Cardiac septum (tissue), 1 donor: ENCODE results near the gene RAB34. TPM values are rescaled to one million over a fixed set of nuclear protein-coding genes. Genes with fewer than 3 reads are reported as not detected.

Experiments
- DNase-seq: peaks from one replicate; pipeline ENCODE4 v3.0.0-alpha.2; 2020; ENCODE audit warnings: low spot score
- intact Hi-C: fragments of 100-400 bp; cut with DNase I; formaldehyde crosslinking; loops from one replicate; pipeline ENCODE4 v1.14.0; 2022
- long read RNA-seq: library from polyadenylated mRNA; unstranded; transcript quantifications from one replicate; pipeline ENCODE4 v2.0.0, GENCODE V29; 2021
- total RNA-seq: library from RNA; stranded (reverse); fragmentation: NEBNext Ultra II Directional; extraction: Animal tissue kit (Norgen Biotek cat#: 25700); gene quantifications from one replicate; pipeline ENCODE4 v1.2.1, GENCODE V29; 2021
- donor health status: DM: no; HTN: no; CAD: no.

RAB34 gene, protein sequence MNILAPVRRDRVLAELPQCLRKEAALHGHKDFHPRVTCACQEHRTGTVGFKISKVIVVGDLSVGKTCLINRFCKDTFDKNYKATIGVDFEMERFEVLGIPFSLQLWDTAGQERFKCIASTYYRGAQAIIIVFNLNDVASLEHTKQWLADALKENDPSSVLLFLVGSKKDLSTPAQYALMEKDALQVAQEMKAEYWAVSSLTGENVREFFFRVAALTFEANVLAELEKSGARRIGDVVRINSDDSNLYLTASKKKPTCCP
- 15.3 TPM for total RNA-seq
- long read RNA-seq, transcript RAB34-204 (10 exons, 1,766 nt) = major isoform, 6 of 21 reads
- long read RNA-seq, partial matches to known transcripts = 8 of 21 reads
- long read RNA-seq, other reads (novel, unspliced or antisense) = 3 of 21 reads

DNA sequence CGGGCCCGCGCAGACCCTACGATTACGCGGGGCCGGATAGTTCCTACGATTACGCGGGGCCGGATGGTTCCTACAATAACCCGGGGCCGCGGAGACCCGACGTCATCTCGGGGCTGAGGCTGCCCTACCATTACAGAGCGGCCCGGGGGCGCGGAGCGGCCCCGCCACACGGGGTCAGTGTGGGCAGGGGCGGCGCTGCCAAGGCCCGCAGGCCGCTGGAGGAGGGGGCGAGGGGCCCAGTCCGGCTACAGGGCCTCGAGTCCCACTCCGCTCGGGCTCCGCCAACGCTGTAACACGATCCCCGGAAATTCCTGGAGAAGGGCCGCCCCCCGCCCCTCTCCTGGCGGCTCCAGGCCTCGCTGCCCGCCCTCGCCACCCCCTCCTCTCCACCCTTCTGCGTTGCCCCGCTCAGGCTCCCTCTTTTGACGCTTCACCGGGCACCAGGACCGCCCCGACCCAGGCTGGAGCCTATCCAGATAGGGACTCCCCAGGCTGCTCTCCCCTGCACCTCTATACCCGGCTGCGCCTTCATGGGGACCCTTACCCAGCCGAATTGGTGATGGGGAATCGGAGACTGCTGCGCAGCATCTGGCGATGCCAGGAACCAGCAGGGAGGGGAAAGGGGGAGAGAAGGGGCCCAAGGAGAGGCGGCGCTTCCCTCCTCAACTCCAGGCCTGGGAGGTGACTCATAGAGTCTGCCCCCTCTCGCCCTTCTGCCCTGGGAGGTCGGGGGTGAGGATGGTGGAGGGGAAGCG is at the start of gene RAB34:
Gene RAB34 (minus strand): TSS at position 291 of the 755 bp plus-strand sequence. CDS start 602 bp downstream, outside the sequence.
- DNase-seq = no peak

DNA sequence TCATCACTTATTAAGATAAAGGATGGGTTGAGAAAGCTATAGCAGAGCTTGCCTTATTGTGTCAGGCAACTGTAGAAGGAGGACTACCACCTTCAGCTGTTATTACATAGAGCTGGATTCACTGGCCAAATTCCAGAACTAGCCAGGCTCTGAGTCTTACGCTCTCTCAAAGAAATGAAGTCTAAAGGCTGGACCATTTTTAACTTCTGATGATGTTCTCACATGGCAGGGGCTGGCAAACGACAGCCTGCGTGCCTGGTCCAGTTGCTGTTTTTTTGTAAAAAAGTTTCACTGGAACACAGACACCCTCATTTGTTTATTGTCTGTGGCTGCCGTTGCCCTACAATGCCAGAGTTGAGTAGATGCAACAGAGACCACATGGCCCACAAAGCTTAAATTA is 47.4 kb upstream of the RAB34 start:
- intact Hi-C loops = no loop called here
- DNase-seq = no peak

More for the DNA sequence above, at the start of gene RAB34:
- intact Hi-C loops = no loop called here

DNA sequence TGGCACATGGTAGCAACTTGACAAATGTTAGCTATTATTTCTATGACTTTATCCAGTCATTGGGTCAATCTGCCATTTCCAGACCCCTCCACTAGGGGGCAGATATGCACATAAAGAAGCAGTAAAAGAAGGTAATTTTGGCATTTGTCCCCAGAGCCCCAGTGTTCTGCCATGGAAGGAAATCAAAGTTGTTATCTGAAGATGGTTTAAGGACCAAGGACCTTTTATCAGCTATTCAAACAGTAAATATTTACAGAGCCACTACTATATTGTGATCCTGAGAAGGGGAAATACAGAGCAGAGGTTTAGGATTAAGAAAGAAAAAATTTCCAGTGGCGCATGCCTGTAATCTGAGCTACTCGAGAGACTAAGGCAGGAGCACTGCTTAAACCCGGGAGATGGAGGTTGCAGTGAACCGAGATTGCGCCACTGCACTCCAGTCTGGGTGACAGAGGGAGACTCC is 46.2 kb upstream of the RAB34 start:
- intact Hi-C loops = loop anchor here (5.0 kb wide), 2 partner anchors 78 to 153 kb away; partner anchors contain the start of gene FAM222B
- DNase-seq = no peak

DNA sequence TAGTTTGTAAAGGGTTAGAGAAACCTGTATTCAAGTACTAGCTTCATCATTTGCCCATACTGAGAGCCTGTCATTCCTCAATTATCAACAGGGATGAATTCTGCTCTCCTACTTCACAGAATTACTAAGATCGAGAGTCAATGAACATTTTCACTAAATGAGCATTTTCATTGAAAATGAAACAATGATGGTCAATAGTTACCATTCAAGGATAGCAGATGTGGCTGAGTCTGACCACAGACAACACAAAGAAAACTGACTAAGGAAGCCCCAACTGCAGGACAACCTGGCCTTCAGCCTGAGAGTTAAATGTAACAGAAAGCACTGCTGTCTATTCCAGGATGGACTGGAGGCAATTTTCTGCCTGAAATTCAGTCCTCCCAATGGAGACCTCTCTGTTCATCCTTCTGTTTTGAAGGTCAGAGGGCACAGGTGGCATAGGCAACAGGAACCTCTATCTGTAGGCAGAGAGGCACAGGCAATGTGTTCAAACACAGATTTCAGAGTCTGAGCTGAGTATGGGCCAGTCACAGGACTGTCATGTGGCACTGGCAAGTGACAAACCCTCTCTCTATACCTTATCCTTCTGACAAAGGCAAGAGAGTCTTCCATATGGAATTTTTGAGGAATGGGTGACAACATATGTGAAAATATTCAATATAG is 45.6 kb upstream of the RAB34 start:
- DNase-seq = no peak
- intact Hi-C loops = loop anchor here (5.0 kb wide), 2 partner anchors 79 to 154 kb away; partner anchors contain the start of gene FAM222B

DNA sequence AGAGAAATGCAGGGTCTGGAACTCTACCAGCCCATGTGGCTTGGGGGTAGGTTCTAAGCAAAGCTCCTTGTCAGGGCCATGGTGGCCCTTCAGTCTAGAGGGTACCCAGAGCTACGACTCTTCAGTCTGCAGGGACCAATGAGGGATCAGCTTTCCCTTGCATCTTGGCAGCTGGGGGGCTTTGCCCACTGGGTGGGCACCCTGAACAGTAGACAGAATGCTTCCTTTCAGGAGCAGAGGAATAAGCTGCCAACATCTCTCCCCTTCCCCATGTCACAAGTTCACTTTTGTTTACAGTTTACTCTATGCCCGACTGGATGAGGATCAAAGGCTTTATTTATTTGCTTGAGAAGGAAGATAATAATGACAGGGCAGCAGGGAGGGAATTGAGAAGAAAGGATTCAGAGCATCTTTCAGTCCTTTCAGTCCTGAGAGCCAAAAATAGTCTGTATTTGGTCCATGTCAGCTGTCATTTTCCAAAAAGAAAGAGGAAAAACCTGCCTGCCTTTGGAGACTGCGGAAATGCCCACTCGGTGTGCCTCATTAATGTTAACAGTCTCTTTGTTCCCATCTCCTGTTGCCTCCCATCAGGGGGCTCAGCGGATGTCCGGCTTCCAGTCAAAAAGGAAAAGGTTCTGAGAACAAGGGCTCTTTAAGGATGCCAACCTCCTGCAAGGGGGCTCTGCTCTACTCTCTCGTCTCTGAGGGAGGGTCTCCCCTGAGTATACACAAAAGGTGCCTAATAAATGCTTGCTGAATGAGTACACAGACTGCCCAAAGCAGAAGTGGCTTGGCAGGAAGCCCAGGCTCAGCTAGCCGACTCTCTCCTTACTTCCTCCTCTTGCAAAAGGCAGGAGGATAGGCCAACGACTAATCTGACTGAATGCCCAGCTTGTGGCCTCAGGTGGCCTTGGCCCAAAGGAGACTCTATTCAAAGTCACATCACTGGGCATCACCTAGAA is 43.2 kb upstream of the RAB34 start:
- DNase-seq = peak; percentile 87
- intact Hi-C loops = loop anchor here (5.0 kb wide), 2 partner anchors 81 to 156 kb away; partner anchors contain the start of gene FAM222B

DNA sequence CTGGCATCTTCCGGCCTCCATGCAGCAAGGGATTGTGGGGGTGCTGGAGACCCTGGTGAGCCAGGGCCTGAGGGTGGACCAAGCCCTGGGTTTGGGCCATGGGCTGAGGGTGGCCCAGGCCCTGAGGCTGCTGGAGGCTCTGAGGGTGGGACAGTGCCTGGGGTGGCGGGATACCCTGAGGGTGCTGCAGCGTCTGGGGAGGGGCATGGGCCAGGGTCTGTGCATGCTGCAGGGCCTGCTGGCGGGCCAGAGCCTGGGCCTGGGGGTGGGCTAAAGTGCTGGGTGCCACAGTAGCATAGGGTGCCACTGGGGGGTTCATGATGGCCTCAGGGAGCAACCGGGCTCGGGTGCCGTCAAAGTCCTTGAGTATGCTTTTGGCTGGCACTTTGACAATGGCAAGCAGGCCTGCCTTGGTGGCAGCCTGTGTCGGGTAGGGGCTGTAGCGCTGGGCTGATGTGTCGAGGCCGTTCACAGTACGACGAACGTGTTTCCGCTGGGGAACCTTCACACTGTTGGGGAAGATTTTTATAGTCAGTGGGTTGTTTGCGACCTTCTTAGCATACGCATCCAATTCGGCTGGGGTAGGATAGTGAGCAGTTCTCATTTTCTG is 41.7 kb upstream of the RAB34 start:
- intact Hi-C loops = no loop called here
- DNase-seq = no peak

DNA sequence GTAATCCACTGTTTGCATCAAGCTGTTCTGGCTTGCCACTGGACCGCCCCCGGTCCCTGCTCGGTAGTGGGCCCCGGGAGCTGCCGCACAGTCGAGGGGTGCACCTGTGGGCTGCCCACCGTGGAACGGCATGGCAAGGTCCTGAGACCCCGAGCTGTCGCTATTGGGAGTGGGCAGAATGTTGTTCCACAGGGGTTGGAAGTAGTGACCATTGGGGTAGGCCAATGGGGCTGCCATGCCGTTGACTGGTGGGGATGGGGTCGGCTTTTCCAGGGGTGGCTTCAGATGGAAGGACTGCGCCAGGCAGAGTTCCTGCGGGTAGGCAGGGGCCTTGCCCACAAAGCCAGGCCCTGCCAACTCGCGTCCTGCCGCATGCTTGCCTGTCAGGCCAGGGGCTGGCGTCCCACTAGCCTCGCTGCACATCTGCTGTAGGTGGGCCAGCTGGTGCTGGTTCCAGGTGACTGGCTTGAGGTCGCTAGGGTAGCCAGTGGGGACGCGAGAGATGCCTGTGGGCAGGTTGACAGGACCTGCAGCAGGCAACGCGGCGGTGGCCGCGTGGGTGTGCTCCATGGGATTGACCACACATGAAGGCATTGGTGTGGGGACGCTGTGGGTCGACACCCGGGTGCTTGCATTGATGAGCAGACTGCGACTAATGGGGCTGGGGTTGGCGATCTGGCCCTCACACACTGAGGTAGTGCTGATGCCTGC is 40.9 kb upstream of the RAB34 start:
- intact Hi-C loops = no loop called here
- no peak for DNase-seq

DNA sequence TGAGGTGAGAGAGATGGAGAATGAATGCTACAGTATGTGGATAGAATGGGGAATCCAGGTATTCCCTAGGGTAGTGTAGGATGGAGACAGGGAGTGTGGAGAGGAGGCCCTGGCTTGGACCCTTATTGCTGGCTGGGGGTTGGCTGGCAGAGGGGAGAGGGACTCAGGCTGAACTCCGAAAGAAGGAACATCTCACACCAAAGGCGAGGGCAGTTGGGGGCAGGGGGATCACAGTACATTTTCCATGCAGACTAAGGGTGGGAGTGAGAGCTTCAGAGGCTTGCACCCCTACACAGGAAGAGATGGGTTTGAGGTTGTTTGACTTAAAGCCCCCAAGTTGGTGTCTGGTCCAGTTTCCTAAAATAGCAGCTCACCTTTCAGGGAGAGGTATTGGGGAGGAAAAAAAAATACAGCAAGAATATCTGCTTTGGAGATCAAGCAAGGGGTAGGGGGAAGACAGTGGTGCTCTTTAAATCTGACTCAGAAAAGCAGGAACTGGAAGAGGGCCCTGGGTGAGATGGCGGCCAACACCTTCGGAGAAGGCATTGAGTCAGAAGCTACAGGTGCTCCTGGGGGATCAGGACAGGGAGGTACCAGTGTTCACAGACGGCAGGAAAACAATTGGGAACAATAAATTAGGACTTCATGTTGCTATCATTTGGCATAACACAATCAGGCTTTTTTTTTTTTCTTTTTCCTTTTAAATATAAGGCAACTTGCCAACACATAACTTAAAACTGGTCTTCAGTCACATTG is 38.6 kb upstream of the RAB34 start:
- intact Hi-C loops = no loop called here
- DNase-seq = no peak

DNA sequence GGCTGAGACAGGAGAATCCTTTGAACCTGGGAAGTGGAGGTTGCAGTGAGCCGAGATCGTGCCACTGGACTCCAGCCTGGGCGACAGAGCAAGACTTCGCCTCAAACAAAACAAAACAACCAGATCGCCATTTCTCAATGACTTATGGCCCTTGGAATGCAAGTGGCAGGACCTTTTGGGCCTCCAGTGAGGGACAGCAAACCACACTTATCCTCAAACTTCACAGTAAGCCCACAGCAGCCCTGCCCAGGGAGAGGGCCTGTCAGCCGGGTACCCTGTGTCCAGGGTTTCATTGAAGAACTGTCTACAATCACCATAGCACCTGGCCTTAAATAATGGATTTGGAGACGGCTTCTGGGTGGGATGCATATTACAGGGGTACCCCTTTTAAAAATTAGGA is 37.8 kb upstream of the RAB34 start:
- intact Hi-C loops = no loop called here
- no peak for DNase-seq

DNA sequence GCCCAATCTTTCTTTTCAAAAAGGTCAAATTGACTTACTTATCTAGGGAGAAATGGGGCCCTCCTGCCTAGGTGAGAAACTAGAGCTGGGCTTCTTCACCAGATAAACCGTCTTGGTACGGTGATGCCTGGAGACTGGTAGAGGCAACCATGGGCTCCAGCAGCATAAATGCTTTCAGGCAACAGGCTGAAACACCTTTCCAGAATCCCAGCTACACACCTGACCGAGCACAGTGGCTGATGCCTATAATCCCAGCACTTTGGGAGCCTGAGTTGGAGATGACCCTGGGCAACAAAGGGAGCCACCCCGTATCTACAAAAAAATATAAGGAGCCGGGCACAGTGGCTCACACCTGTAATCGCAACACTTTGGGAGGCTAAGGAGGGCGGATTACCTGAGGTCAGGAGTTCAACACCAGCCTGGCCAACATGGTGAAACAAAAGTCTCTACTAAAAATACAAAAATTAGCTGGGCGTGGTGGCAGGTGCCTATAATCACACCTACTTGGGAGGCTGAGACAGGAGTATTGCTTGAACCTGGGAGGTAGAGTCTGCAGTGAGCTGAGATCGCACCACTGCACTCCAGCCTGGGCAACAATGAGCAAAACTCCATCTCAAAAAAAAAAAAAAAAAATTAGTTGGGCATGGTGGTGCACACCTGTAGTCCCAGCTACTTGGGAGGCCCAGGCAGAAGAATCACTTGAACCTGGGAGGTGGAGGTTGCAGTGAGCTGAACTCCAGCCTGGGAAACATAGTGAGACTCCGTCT is 34.1 kb upstream of the RAB34 start:
- intact Hi-C loops = no loop called here
- DNase-seq = no peak

DNA sequence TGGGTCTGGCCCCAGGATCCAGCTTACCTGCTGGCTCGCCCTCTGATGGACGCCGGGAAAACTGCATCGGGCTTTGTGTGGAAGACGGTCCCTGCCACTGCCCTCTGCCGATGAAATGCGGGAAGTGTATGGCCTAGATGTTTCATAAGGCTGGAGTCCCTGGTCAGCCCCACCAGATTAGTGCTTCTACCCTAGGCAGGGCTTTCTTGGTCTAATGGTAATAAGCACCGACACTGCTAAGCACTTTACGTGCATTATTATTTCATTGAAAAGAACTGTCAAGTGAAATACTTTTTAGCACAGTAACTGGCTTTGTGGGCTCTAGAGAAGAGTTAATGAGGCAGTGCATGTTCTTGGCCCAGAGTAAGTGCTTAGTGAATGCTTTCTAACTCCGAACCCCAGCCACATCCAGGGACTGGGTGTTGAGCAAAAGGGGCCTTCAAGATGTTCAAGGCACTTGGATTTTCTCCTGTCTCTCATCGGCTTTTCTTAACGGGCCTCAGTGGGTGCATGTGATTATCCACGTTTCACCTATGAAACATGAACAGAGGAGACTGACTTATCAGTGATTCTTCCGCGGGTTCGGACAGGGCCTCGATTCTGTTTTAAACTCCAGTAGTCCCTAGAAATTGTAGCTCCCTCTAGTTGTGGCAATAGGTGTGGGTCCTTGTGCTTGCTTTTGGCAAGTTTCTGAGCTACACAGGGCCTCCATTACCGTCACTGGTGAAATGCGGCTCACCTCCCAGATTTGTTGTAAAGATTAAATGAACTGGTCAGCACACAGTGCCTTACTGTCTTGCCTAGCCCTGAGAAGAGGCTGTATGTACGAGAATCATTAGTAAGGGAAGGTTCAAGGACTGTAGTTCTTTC is 32.7 kb upstream of the RAB34 start:
- intact Hi-C loops = loop anchor here (1.0 kb wide), 1 partner anchor 24 kb away; the partner anchor contains the start of gene TLCD1
- peak; percentile 95 for DNase-seq

DNA sequence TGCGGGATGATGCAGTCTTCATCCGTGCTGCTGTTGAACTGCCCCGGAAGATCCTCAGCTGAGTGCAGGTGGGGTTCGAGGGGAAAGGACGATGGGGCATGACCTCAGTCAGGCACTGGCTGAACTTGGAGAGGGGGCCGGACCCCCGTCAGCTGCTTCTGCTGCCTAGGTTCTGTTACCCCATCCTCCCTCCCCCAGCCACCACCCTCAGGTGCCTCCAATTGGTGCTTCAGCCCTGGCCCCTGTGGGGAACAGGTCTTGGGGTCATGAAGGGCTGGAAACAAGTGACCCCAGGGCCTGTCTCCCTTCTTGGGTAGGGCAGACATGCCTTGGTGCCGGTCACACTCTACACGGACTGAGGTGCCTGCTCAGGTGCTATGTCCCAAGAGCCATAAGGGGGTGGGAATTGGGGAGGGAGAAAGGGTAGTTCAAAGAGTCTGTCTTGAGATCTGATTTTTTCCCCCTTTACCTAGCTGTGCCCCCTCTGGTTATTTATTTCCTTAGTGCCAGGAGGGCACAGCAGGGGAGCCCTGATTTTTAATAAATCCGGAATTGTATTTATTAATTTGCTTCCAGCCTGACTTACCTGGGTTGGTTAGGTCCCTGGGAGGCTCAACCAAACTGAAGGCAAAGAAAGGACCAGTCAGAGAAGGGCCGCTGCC is 32.0 kb upstream of the RAB34 start:
- intact Hi-C loops = loop anchor here (1.0 kb wide), 1 partner anchor 23 kb away; the partner anchor contains the start of gene TLCD1
- DNase-seq = no peak

DNA sequence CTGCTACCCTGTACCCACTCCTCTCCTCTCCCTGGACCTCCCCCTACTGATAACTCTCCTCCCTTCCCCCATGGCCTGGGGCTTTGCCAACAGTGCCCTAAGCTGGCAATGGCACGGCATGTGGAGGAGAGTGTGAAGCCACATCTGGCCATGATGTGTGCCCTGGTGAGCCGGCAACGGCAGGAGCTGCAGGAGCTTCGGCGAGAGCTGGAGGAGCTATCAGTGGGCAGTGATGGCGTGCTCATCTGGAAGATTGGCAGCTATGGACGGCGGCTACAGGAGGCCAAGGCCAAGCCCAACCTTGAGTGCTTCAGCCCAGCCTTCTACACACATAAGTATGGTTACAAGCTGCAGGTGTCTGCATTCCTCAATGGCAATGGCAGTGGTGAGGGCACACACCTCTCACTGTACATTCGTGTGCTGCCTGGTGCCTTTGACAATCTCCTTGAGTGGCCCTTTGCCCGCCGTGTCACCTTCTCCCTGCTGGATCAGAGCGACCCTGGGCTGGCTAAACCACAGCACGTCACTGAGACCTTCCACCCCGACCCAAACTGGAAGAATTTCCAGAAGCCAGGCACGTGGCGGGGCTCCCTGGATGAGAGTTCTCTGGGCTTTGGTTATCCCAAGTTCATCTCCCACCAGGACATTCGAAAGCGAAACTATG is 31.3 kb upstream of the RAB34 start:
- intact Hi-C loops = no loop called here
- DNase-seq = no peak
